Loucy (cell line): ENCODE data around the gene MYO7B.

ENCODE experiments used
- EZH2phosphoT487 ChIP-seq: fragments of 200-600 bp; IDR thresholded peaks from 2 replicates; pipeline ENCODE4 v1.6.1; 2018; ENCODE audit warnings: antibody characterized with exemption, mild to moderate bottlenecking, moderate library complexity, borderline replicate concordance
- TF ChIP-seq, protein P1 (sequence below): fragments of 200-600 bp; sonication (generic); conservative IDR thresholded peaks from 2 replicates; pipeline ENCODE4 v1.5.1; 2014; ENCODE audit warnings: mild to moderate bottlenecking, antibody characterized with exemption, low read length

DNA sequence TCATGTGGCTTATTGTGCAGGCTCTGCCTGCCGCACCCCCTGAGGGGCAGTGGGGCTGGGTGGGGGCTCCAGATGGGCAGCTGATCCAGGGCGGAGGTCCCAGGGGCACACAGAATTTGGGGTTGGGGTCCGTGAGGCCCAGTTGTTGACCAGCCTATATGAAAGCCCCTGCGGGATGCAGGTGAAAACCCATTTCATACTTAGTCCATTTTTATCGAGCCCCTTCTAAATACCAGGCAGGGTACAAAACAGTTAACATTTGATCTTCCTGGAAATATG lies 30.6 kb downstream of the MYO7B start:
- TF ChIP-seq, protein P1, sequence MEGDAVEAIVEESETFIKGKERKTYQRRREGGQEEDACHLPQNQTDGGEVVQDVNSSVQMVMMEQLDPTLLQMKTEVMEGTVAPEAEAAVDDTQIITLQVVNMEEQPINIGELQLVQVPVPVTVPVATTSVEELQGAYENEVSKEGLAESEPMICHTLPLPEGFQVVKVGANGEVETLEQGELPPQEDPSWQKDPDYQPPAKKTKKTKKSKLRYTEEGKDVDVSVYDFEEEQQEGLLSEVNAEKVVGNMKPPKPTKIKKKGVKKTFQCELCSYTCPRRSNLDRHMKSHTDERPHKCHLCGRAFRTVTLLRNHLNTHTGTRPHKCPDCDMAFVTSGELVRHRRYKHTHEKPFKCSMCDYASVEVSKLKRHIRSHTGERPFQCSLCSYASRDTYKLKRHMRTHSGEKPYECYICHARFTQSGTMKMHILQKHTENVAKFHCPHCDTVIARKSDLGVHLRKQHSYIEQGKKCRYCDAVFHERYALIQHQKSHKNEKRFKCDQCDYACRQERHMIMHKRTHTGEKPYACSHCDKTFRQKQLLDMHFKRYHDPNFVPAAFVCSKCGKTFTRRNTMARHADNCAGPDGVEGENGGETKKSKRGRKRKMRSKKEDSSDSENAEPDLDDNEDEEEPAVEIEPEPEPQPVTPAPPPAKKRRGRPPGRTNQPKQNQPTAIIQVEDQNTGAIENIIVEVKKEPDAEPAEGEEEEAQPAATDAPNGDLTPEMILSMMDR = no peak
- TF ChIP-seq EZH2phosphoT487 = no peak
